ENCODE results near the gene TPRN.

Gene TPRN

GRCh38 chr9:137158625-137159024 is 41.9 kb downstream of the TPRN start:
- DNase-seq = no peak

- DNase-seq = no peak
Measured at GRCh38 chr9:137157618-137158415, 42.7 kb downstream of the TPRN start.

GRCh38 chr9:137156567-137157375 is 43.8 kb downstream of the TPRN start:
- DNase-seq = no peak

GRCh38 chr9:137152844-137153405 is 47.6 kb downstream of the TPRN start:
- DNase-seq = no peak

- no peak for DNase-seq
Measured at GRCh38 chr9:137150617-137151457, 49.7 kb downstream of the TPRN start.

GRCh38 chr9:137149942-137150616 is 50.5 kb downstream of the TPRN start:
- no peak for DNase-seq

- DNase-seq = no peak
Measured at GRCh38 chr9:137149363-137149762, 51.2 kb downstream of the TPRN start.

GRCh38 chr9:137148661-137149060 is 51.9 kb downstream of the TPRN start:
- no peak for DNase-seq

GRCh38 chr9:137148242-137148641 is 52.3 kb downstream of the TPRN start:
- DNase-seq = no peak

GRCh38 chr9:137147793-137148160 is 52.8 kb downstream of the TPRN start:
- no peak for DNase-seq

GRCh38 chr9:137147091-137147792 is 53.3 kb downstream of the TPRN start:
- DNase-seq = no peak

GRCh38 chr9:137146527-137146918 is 54.0 kb downstream of the TPRN start:
- no peak for DNase-seq

GRCh38 chr9:137145731-137146526 is 54.6 kb downstream of the TPRN start:
- no peak for DNase-seq

- no peak for DNase-seq
Measured at GRCh38 chr9:137143459-137143858, 57.1 kb downstream of the TPRN start.

- DNase-seq = no peak
Measured at GRCh38 chr9:137141976-137142936, 58.3 kb downstream of the TPRN start.

Data from AML-193 (cell line).